H9 (cell line): Measurements from ENCODE around the gene FCHSD2. TPM values are rescaled to one million over a fixed set of nuclear protein-coding genes. Genes with fewer than 3 reads are reported as not detected.
"Not testable (repeated sequence)": the region's sequence is repeated elsewhere in the genome, so short reads cannot be mapped to it uniquely, and the experiment has no call there.

Experiments used
- DNase-seq: peaks from one replicate; pipeline ENCODE4 v3.0.0-alpha.2; 2017
- H2AFZ ChIP-seq: one replicate; pipeline ENCODE4 v1.6.1; 2013; ENCODE audit warnings: mild to moderate bottlenecking, low read length, control low read depth, moderate library complexity
- H2AK5ac ChIP-seq: 2 replicates; pipeline ENCODE4 v1.6.1; 2013; ENCODE audit warnings: low read length, control low read depth, mixed read lengths; ENCODE audit not compliant: insufficient read length
- H2BK120ac ChIP-seq: one replicate; pipeline ENCODE4 v1.6.1; 2013; ENCODE audit warnings: low read depth, mild to moderate bottlenecking, low read length, control low read depth, inconsistent platforms; ENCODE audit not compliant: poor library complexity, severe bottlenecking
- H2BK12ac ChIP-seq: 2 replicates; pipeline ENCODE4 v1.6.1; 2013; ENCODE audit warnings: low read length, control low read depth, mixed read lengths, low read depth; ENCODE audit not compliant: insufficient read length
- H2BK15ac ChIP-seq: 2 replicates; pipeline ENCODE4 v1.6.1; 2013; ENCODE audit warnings: low read depth, low read length, control low read depth
- H2BK20ac ChIP-seq: one replicate; pipeline ENCODE4 v1.6.1; 2013; ENCODE audit warnings: low read depth, mild to moderate bottlenecking, low read length, control low read depth, inconsistent platforms; ENCODE audit not compliant: poor library complexity, severe bottlenecking
- H2BK5ac ChIP-seq: 2 replicates; pipeline ENCODE4 v1.6.1; 2013; ENCODE audit warnings: low read length, control low read depth, mixed read lengths; ENCODE audit not compliant: insufficient read length
- H3K14ac ChIP-seq: 2 replicates; pipeline ENCODE4 v1.6.1; 2013; ENCODE audit warnings: low read length, control low read depth; ENCODE audit not compliant: insufficient read depth
- H3K18ac ChIP-seq: 2 replicates; pipeline ENCODE4 v1.6.1; 2013; ENCODE audit warnings: low read depth, mild to moderate bottlenecking, mixed read lengths, low read length, control low read depth; ENCODE audit not compliant: insufficient read length
- H3K23ac ChIP-seq: 2 replicates; pipeline ENCODE4 v1.6.1; 2013; ENCODE audit warnings: low read length, control low read depth, mixed read lengths, low read depth; ENCODE audit not compliant: insufficient read length
- H3K23me2 ChIP-seq: 2 replicates; pipeline ENCODE4 v1.6.1; 2013; ENCODE audit warnings: low read depth, mild to moderate bottlenecking, mixed read lengths, low read length, control low read depth; ENCODE audit not compliant: insufficient read length, poor library complexity, severe bottlenecking
- H3K27ac ChIP-seq: 2 replicates; pipeline ENCODE4 v1.5.1; 2013; ENCODE audit warnings: low read length, control low read depth, mixed read lengths, low read depth; ENCODE audit not compliant: insufficient read length
- H3K27me3 ChIP-seq: 2 replicates; pipeline ENCODE4 v1.6.1; 2013; ENCODE audit warnings: low read length, control low read depth, inconsistent platforms; ENCODE audit not compliant: insufficient read depth
- H3K4ac ChIP-seq: 2 replicates; pipeline ENCODE4 v1.6.1; 2013; ENCODE audit warnings: low read depth, mild to moderate bottlenecking, control low read depth, inconsistent platforms, low read length, moderate library complexity
- H3K4me1 ChIP-seq: 2 replicates; pipeline ENCODE4 v1.6.1; 2013; ENCODE audit warnings: low read length, control low read depth, inconsistent platforms; ENCODE audit not compliant: insufficient read depth
- H3K4me2 ChIP-seq: 2 replicates; pipeline ENCODE4 v1.6.1; 2013; ENCODE audit warnings: low read length, control low read depth, mixed read lengths; ENCODE audit not compliant: insufficient read length, insufficient read depth
- H3K56ac ChIP-seq: 2 replicates; pipeline ENCODE4 v1.6.1; 2013; ENCODE audit warnings: low read depth, mild to moderate bottlenecking, mixed read lengths, low read length, control low read depth; ENCODE audit not compliant: insufficient read length
- H3K79me1 ChIP-seq: 2 replicates; pipeline ENCODE4 v1.6.1; 2013; ENCODE audit warnings: low read depth, mild to moderate bottlenecking, moderate library complexity, low read length, control low read depth, inconsistent platforms; ENCODE audit not compliant: insufficient read depth, poor library complexity, severe bottlenecking
- H3K79me2 ChIP-seq: 2 replicates; pipeline ENCODE4 v1.6.1; 2013; ENCODE audit warnings: low read length, control low read depth, inconsistent platforms; ENCODE audit not compliant: insufficient read depth
- H3K9ac ChIP-seq: 2 replicates; pipeline ENCODE4 v1.6.1; 2013; ENCODE audit warnings: low read length, control low read depth, mixed read lengths; ENCODE audit not compliant: insufficient read length; ENCODE audit errors: extremely low read depth
- H3K9me3 ChIP-seq: one replicate; pipeline ENCODE4 v1.6.1; 2013; ENCODE audit warnings: low read depth, low read length, inconsistent platforms; ENCODE audit not compliant: control insufficient read depth
- H3T11ph ChIP-seq: one replicate; pipeline ENCODE4 v1.6.1; 2013; ENCODE audit warnings: mild to moderate bottlenecking, low read length, control low read depth, inconsistent platforms
- H4K20me1 ChIP-seq: one replicate; pipeline ENCODE4 v1.6.1; 2013; ENCODE audit not compliant: control insufficient read depth, insufficient read length, insufficient read depth
- H4K5ac ChIP-seq: 2 replicates; pipeline ENCODE4 v1.6.1; 2013; ENCODE audit warnings: low read depth, mild to moderate bottlenecking, mixed read lengths, low read length, control low read depth; ENCODE audit not compliant: insufficient read length
- H4K8ac ChIP-seq: replicated peaks from 2 replicates; pipeline ENCODE4 v1.6.1; 2013; ENCODE audit warnings: low read length, control low read depth, mixed read lengths, low read depth; ENCODE audit not compliant: insufficient read length
- H4K91ac ChIP-seq: 2 replicates; pipeline ENCODE4 v1.6.1; 2013; ENCODE audit warnings: low read depth, mild to moderate bottlenecking, moderate library complexity, mixed read lengths, low read length, control low read depth; ENCODE audit not compliant: insufficient read length
- H3K27ac Mint-ChIP-seq, 3 experiments: 2 replicates in 2 of 3; 3 replicates in 1 of 3; pipeline ENCODE4 v1.8.0; 2020 to 2021; ENCODE audit warnings: mixed read lengths in 3 of 3, mild to moderate bottlenecking in 1 of 3, moderate library complexity in 1 of 3
- H3K27me3 Mint-ChIP-seq: 2 replicates; pipeline ENCODE4 v1.8.0; 2021; ENCODE audit warnings: low read depth, mild to moderate bottlenecking, moderate library complexity, mixed read lengths
- H3K36me3 Mint-ChIP-seq, 3 experiments: 2 replicates in 2 of 3; 3 replicates in 1 of 3; pipeline ENCODE4 v1.8.0; 2020 to 2021; ENCODE audit warnings: low read depth in 3 of 3, mixed read lengths in 3 of 3; ENCODE audit not compliant: insufficient read depth in 1 of 3
- H3K4me1 Mint-ChIP-seq, 2 experiments: 2 replicates each; pipeline ENCODE4 v1.8.0; 2020; ENCODE audit warnings: mixed read lengths in 2 of 2
- H3K4me3 Mint-ChIP-seq, 2 experiments: 2 replicates in 1 of 2; 3 replicates in 1 of 2; pipeline ENCODE4 v1.8.0; 2020 to 2021; ENCODE audit warnings: mild to moderate bottlenecking in 2 of 2, mixed read lengths in 2 of 2, moderate library complexity in 1 of 2
- H3K9me3 Mint-ChIP-seq, 2 experiments: 2 replicates in 1 of 2; 3 replicates in 1 of 2; pipeline ENCODE4 v1.8.0; 2020; ENCODE audit warnings: mild to moderate bottlenecking in 2 of 2, mixed read lengths in 2 of 2, moderate library complexity in 1 of 2
- CTCF ChIP-seq: fragments of 200-600 bp; sonication (generic); conservative IDR thresholded peaks from 3 replicates; pipeline ENCODE4 v1.8.0; 2021; ENCODE audit warnings: antibody characterized with exemption, mild to moderate bottlenecking
- WGBS: extraction: QIAGEN DNeasy Blood & Tissue Kit; methylation state at CpG from one replicate; pipeline ENCODE4 v1.1.7; 2013; ENCODE audit warnings: missing lambda C conversion rate, low lambda C conversion rate, mixed read lengths; ENCODE audit not compliant: insufficient read length; ENCODE audit errors: extremely low coverage; 5-methylcytosine and 5-hydroxymethylcytosine counted together
- total RNA-seq: library from RNA; stranded (reverse); gene quantifications from 2 replicates; pipeline ENCODE4 v1.2.1, GENCODE V29; 2021

Gene FCHSD2
- total RNA-seq, 1 experiment from 2014 or later: 17.8 TPM

GRCh38 chr11:72792437-72793021, 349.6 kb downstream of the FCHSD2 start:
- Histone ChIP-seq H3K9ac (no peak overlapping the region), H3K27me3 (no peaks in the 10 kb centered on the region; the same call in 1 of the 2 replicates), H2BK20ac (no peak overlapping the region), H4K91ac (no peak overlapping the region), H2BK5ac (no peak overlapping the region), H3K56ac (no peak overlapping the region), H3K4me2 (no peak overlapping the region), H3K79me1 (no peaks in the 10 kb centered on the region), H3K18ac (no peak overlapping the region), H3K4ac (no peak overlapping the region), H4K5ac (no peak overlapping the region), H3K23me2 (no peaks in the 10 kb centered on the region), H2BK120ac (no peak overlapping the region), H3K9me3 (no peaks in the 10 kb centered on the region), H2AK5ac (no peak overlapping the region), H2BK12ac (no peak overlapping the region), H2BK15ac (no peak overlapping the region), H3T11ph (no peak overlapping the region), H4K20me1 (no peaks in the 10 kb centered on the region), H4K8ac (no peak overlapping the region), H3K27ac (no peak overlapping the region), H3K4me1 (peaks cover 3% of the 10 kb centered on the region; the same call in 1 of the 2 replicates), H3K14ac (no peak overlapping the region), H2AFZ (no peak overlapping the region), H3K23ac (no peak overlapping the region), H3K79me2 (no peaks in the 10 kb centered on the region)
- no peak for DNase-seq
- no CpG with 5 or more reads among the region's 3 CpGs for WGBS
- Mint-ChIP-seq H3K4me3 (peak overlapping the region in 1 of 2 experiments; percentile 99; a peak in 1 of 5 replicates), H3K36me3 (no peaks in the 10 kb centered on the region), H3K4me1 (peaks cover 20 to 27% of the 10 kb centered on the region in 2 experiments), H3K27me3 (no peaks in the 10 kb centered on the region), H3K9me3 (no peaks in the 10 kb centered on the region), H3K27ac (peak overlapping the region in 1 of 3 experiments; percentile 77; a peak in 1 of 7 replicates)
- TF ChIP-seq CTCF: no peak

- H3K4ac ChIP-seq, H2BK20ac ChIP-seq, H2AFZ ChIP-seq, H3K4me3 Mint-ChIP-seq, H3K4me1 ChIP-seq, H2BK12ac ChIP-seq, H3K18ac ChIP-seq, H3T11ph ChIP-seq, H3K14ac ChIP-seq, H3K9me3 Mint-ChIP-seq, H3K36me3 Mint-ChIP-seq, H4K20me1 ChIP-seq, H2AK5ac ChIP-seq, H3K79me2 ChIP-seq, H3K9me3 ChIP-seq, H3K27me3 ChIP-seq, H3K27ac ChIP-seq, H3K56ac ChIP-seq, H2BK5ac ChIP-seq, H4K5ac ChIP-seq, DNase-seq, H3K23ac ChIP-seq, H2BK15ac ChIP-seq, H3K9ac ChIP-seq, H3K4me2 ChIP-seq, H3K27me3 Mint-ChIP-seq, H3K23me2 ChIP-seq, H4K91ac ChIP-seq, H2BK120ac ChIP-seq, H4K8ac ChIP-seq, H3K79me1 ChIP-seq: not testable (repeated sequence)
- no CpG with 5 or more reads among the region's 7 CpGs for whole genome bisulfite sequencing
- H3K27ac Mint-ChIP-seq: peak overlapping the region in 1 of 3 experiments; percentile 62; a peak in 1 of 7 replicates
- peaks cover 31 to 39% of the 10 kb centered on the region in 2 experiments for H3K4me1 Mint-ChIP-seq
Measured at GRCh38 chr11:72791228-72791627, 350.9 kb downstream of the FCHSD2 start.
